ENCODE data around the gene DNAJC30.

DNAJC30 gene

DNA sequence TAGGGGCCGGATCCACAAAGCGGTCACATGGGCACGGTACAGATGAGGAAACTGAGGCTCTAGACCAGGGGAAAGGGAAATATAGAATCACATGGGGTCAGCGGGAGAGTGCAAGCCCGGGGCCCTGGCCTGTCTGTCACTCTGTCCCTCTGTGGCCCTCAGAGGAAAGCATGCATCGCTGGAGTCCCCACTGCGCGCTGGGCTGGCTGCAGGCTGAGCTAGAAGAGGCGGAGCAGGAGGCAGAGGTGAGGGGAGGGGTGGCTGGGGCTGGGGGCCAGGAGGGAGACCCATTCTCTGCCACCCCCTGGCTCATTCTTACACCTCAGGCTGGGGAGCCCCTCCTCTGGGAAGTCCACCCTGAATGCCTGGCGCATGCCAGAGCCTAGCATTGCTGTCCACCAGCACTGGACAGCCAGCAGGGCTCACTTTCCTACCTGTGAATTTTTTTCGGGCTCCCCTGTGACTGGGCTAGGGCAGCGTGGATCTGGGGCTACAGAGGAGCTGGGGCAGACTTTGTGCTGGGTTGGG, 13.3 kb downstream of the DNAJC30 start:
- no peak overlapping the region for H3K4me3 ChIP-seq (ENCODE audit: low read depth, low read length)
- H2AFZ ChIP-seq (ENCODE audit: insufficient read depth, low read length, poor library complexity), result no peak overlapping the region
- no peaks in the 10 kb centered on the region for H3K36me3 ChIP-seq (ENCODE audit: control insufficient read depth in 1 of 2, insufficient read depth in 2 of 2, low read length in 2 of 2)
- no peaks in the 10 kb centered on the region for H3K79me2 ChIP-seq (ENCODE audit: control insufficient read depth, insufficient read depth, low read length, poor library complexity)
- H3K4me1 ChIP-seq (ENCODE audit: control insufficient read depth in 1 of 2, insufficient read depth in 2 of 2, low read length in 2 of 2), result peaks cover 0 to 3% of the 10 kb centered on the region in 2 experiments
- peaks cover 5% of the 10 kb centered on the region for H3K9me3 ChIP-seq (ENCODE audit: insufficient read depth, low read depth, low read length)
- H3K23ac ChIP-seq (ENCODE audit: low read length), result no peak overlapping the region
- H3K9ac ChIP-seq (ENCODE audit: low read length), result no peak overlapping the region
- no peak overlapping the region for H4K12ac ChIP-seq (ENCODE audit: low read depth, low read length)
- no peak overlapping the region for H3K4me2 ChIP-seq (ENCODE audit: low read length)
- H4K91ac ChIP-seq (ENCODE audit: low read depth, low read length), result no peak overlapping the region
- H3K14ac ChIP-seq (ENCODE audit: low read length), result no peak overlapping the region
- no peak overlapping the region for H3K4ac ChIP-seq (ENCODE audit: low read depth, low read length)
- H2BK120ac ChIP-seq (ENCODE audit: insufficient read depth, low read length, poor library complexity), result no peak overlapping the region
- no CpG with 5 or more reads among the region's 12 CpGs for WGBS (ENCODE audit: extremely low coverage, insufficient coverage, insufficient read length)
- no peak overlapping the region for H3K18ac ChIP-seq (ENCODE audit: low read length)
- no peak overlapping the region for H4K8ac ChIP-seq (ENCODE audit: low read depth, low read length)
- no peak for DNase-seq
- no peak overlapping the region for H2BK5ac ChIP-seq (ENCODE audit: low read depth, low read length, poor library complexity)
- no peaks in the 10 kb centered on the region for H3K79me1 ChIP-seq (ENCODE audit: low read length)
- no peaks in the 10 kb centered on the region for H3K27me3 ChIP-seq (ENCODE audit: insufficient read depth, low read length)
- no peak overlapping the region for H2AK5ac ChIP-seq (ENCODE audit: low read length)
- H2BK12ac ChIP-seq (ENCODE audit: low read length), result no peak overlapping the region
- H3K27ac ChIP-seq (ENCODE audit: low read depth, low read length), result no peak overlapping the region

DNA sequence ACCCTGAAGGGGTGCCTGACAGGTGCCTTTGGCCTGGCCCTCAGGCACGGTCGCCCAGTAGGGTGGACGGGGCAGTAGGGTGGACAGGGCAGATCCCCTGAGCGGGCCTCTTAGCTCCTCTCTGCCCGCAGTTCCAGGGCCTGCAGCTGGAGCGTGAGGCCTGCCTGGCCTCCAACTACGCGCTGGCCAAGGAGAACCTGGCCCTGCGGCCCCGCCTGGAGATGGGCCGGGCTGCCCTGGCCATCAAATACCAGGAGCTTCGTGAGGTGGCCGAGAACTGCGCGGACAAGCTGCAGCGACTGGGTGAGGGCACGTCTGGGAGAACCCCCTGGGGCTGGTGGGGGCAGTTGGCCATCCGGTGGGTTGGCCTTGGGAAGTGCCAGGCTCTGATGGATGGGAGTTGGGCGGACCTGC, 14.0 kb downstream of the DNAJC30 start:
- Histone ChIP-seq H4K91ac (ENCODE audit: low read depth, low read length) (no peak overlapping the region), H3K9me3 (ENCODE audit: insufficient read depth, low read depth, low read length) (peaks cover 5% of the 10 kb centered on the region), H3K36me3 (ENCODE audit: control insufficient read depth in 1 of 2, insufficient read depth in 2 of 2, low read length in 2 of 2) (no peaks in the 10 kb centered on the region), H2BK120ac (ENCODE audit: insufficient read depth, low read length, poor library complexity) (no peak overlapping the region), H3K9ac (ENCODE audit: low read length) (no peak overlapping the region), H3K27ac (ENCODE audit: low read depth, low read length) (no peak overlapping the region), H3K4me1 (ENCODE audit: control insufficient read depth in 1 of 2, insufficient read depth in 2 of 2, low read length in 2 of 2) (peaks cover 0 to 3% of the 10 kb centered on the region in 2 experiments), H2BK12ac (ENCODE audit: low read length) (no peak overlapping the region), H2AFZ (ENCODE audit: insufficient read depth, low read length, poor library complexity) (no peak overlapping the region), H3K79me2 (ENCODE audit: control insufficient read depth, insufficient read depth, low read length, poor library complexity) (no peaks in the 10 kb centered on the region), H3K4ac (ENCODE audit: low read depth, low read length) (no peak overlapping the region), H4K12ac (ENCODE audit: low read depth, low read length) (no peak overlapping the region), H3K18ac (ENCODE audit: low read length) (no peak overlapping the region), H3K27me3 (ENCODE audit: insufficient read depth, low read length) (no peaks in the 10 kb centered on the region), H3K4me2 (ENCODE audit: low read length) (no peak overlapping the region), H3K23ac (ENCODE audit: low read length) (no peak overlapping the region), H3K4me3 (ENCODE audit: low read depth, low read length) (no peak overlapping the region), H2BK5ac (ENCODE audit: low read depth, low read length, poor library complexity) (no peak overlapping the region), H3K14ac (ENCODE audit: low read length) (no peak overlapping the region), H2AK5ac (ENCODE audit: low read length) (no peak overlapping the region), H3K79me1 (ENCODE audit: low read length) (no peaks in the 10 kb centered on the region), H4K8ac (ENCODE audit: low read depth, low read length) (no peak overlapping the region)
- no CpG with 5 or more reads among the region's 19 CpGs for WGBS (ENCODE audit: extremely low coverage, insufficient coverage, insufficient read length)
- DNase-seq, result no peak

DNA sequence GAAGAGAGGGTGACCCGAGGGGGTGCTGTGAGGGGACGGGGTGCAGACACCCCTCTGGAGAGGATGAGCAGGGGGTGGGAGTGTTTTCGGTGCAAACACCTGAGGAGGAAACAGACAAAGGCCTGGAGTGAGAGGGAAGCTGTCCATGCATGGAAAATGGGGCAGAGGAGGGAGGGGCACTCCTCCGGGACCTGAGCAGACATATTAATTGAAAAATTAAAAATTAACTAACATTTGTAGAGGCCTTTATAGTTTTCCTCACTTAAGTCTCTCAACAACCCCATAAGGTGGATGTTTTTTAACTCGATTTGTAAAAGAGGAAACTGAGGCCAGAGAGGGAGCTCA, 14.4 kb downstream of the DNAJC30 start:
- Histone ChIP-seq H3K36me3 (ENCODE audit: control insufficient read depth in 1 of 2, insufficient read depth in 2 of 2, low read length in 2 of 2) (no peaks in the 10 kb centered on the region), H3K27me3 (ENCODE audit: insufficient read depth, low read length) (no peaks in the 10 kb centered on the region), H3K18ac (ENCODE audit: low read length) (no peak overlapping the region), H2AFZ (ENCODE audit: insufficient read depth, low read length, poor library complexity) (no peak overlapping the region), H2BK120ac (ENCODE audit: insufficient read depth, low read length, poor library complexity) (no peak overlapping the region), H4K8ac (ENCODE audit: low read depth, low read length) (no peak overlapping the region), H3K4me1 (ENCODE audit: control insufficient read depth in 1 of 2, insufficient read depth in 2 of 2, low read length in 2 of 2) (peaks cover 0 to 3% of the 10 kb centered on the region in 2 experiments), H3K9me3 (ENCODE audit: insufficient read depth, low read depth, low read length) (peaks cover 5% of the 10 kb centered on the region), H3K14ac (ENCODE audit: low read length) (no peak overlapping the region), H3K79me1 (ENCODE audit: low read length) (no peaks in the 10 kb centered on the region), H3K4me3 (ENCODE audit: low read depth, low read length) (no peak overlapping the region), H3K23ac (ENCODE audit: low read length) (no peak overlapping the region), H3K27ac (ENCODE audit: low read depth, low read length) (no peak overlapping the region), H2AK5ac (ENCODE audit: low read length) (no peak overlapping the region), H4K12ac (ENCODE audit: low read depth, low read length) (no peak overlapping the region), H3K4me2 (ENCODE audit: low read length) (no peak overlapping the region), H3K4ac (ENCODE audit: low read depth, low read length) (no peak overlapping the region), H3K9ac (ENCODE audit: low read length) (no peak overlapping the region), H4K91ac (ENCODE audit: low read depth, low read length) (no peak overlapping the region), H2BK5ac (ENCODE audit: low read depth, low read length, poor library complexity) (no peak overlapping the region), H2BK12ac (ENCODE audit: low read length) (no peak overlapping the region), H3K79me2 (ENCODE audit: control insufficient read depth, insufficient read depth, low read length, poor library complexity) (no peaks in the 10 kb centered on the region)
- no CpG with 5 or more reads among the region's 5 CpGs for WGBS (ENCODE audit: extremely low coverage, insufficient coverage, insufficient read length)
- DNase-seq, result no peak

DNA sequence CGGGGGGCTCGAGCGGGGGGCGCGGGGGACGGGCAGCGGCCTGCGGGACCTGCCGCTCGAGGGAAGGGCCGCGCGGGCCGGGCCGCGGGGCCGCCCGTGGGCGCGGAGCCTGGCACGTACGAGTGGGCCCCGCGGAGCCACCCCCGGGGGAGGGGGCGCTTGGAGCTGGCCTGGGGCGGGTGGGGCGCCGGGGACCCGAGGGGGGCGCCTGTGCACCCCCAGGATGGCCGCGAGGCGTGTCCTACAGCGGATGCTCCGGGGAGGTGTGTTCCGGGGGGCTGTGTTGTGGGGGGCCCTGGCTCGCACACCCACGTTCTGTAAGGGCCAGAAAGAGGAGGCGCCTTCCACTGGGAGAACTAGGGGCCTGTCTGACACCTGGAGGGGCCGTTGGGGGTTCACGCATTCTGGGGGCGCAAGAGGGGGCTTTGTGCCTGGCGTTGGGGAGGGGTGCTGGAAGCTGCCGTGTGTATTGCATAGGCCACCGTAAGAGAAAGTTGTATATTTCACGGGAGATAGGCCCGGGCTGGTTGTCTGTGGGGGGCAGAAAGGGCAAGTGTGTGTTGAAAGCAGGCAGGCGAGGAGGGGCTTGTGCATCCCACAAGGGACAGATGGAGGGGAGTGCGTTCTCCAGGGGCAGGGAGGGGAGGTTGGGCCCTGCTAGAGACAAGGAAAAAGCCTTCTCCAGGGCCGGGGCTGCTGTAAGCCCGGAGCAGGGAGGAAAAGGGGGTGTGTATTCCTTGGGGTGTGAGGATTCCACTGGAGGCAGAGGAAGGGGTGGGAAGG, 15.0 kb downstream of the DNAJC30 start:
- Histone ChIP-seq H3K4ac (ENCODE audit: low read depth, low read length) (no peak overlapping the region), H3K27ac (ENCODE audit: low read depth, low read length) (no peak overlapping the region), H3K9ac (ENCODE audit: low read length) (no peak overlapping the region), H3K9me3 (ENCODE audit: insufficient read depth, low read depth, low read length) (peaks cover 5% of the 10 kb centered on the region), H2BK120ac (ENCODE audit: insufficient read depth, low read length, poor library complexity) (no peak overlapping the region), H3K4me3 (ENCODE audit: low read depth, low read length) (peak overlapping the region; percentile 64), H4K12ac (ENCODE audit: low read depth, low read length) (peak overlapping the region; percentile 36), H2BK5ac (ENCODE audit: low read depth, low read length, poor library complexity) (no peak overlapping the region), H3K27me3 (ENCODE audit: insufficient read depth, low read length) (no peaks in the 10 kb centered on the region), H3K36me3 (ENCODE audit: control insufficient read depth in 1 of 2, insufficient read depth in 2 of 2, low read length in 2 of 2) (no peaks in the 10 kb centered on the region), H2BK12ac (ENCODE audit: low read length) (no peak overlapping the region), H3K79me2 (ENCODE audit: control insufficient read depth, insufficient read depth, low read length, poor library complexity) (no peaks in the 10 kb centered on the region), H3K4me1 (ENCODE audit: control insufficient read depth in 1 of 2, insufficient read depth in 2 of 2, low read length in 2 of 2) (peaks cover 0 to 3% of the 10 kb centered on the region in 2 experiments), H2AK5ac (ENCODE audit: low read length) (no peak overlapping the region), H4K8ac (ENCODE audit: low read depth, low read length) (peak overlapping the region; percentile 23), H3K79me1 (ENCODE audit: low read length) (no peaks in the 10 kb centered on the region), H3K14ac (ENCODE audit: low read length) (peak overlapping the region; percentile 61), H4K91ac (ENCODE audit: low read depth, low read length) (peak overlapping the region; percentile 48), H3K18ac (ENCODE audit: low read length) (no peak overlapping the region), H2AFZ (ENCODE audit: insufficient read depth, low read length, poor library complexity) (peak overlapping the region; percentile 78), H3K4me2 (ENCODE audit: low read length) (peak overlapping the region; percentile 89), H3K23ac (ENCODE audit: low read length) (no peak overlapping the region)
- no peak for DNase-seq
- no CpG with 5 or more reads among the region's 52 CpGs for WGBS (ENCODE audit: extremely low coverage, insufficient coverage, insufficient read length)
